GM12801 (cell line): ENCODE data around the gene ZBTB49.

Experiments used
- CTCF ChIP-seq: IDR thresholded peaks from one replicate; pipeline ENCODE4 v1.5.1; 2011; ENCODE audit warnings: control low read depth; ENCODE audit not compliant: insufficient read length; ENCODE audit errors: extremely low read depth

ZBTB49 gene

GRCh38 chr4:4320951-4321714, 31.1 kb downstream of the ZBTB49 start:
- TF ChIP-seq CTCF: no peak

- no peak for TF ChIP-seq CTCF
These were observed 32.1 kb downstream of the ZBTB49 start for GRCh38 chr4:4321951-4322688.

GRCh38 chr4:4323705-4324534, 33.9 kb downstream of the ZBTB49 start:
- no peak for TF ChIP-seq CTCF

GRCh38 chr4:4325321-4325720, 35.3 kb downstream of the ZBTB49 start:
- TF ChIP-seq CTCF: no peak

- TF ChIP-seq CTCF: no peak
These were observed 36.1 kb downstream of the ZBTB49 start for GRCh38 chr4:4326166-4326565.

- no peak for TF ChIP-seq CTCF
These were observed 37.6 kb downstream of the ZBTB49 start for GRCh38 chr4:4327652-4328121.

- no peak for TF ChIP-seq CTCF
These were observed 38.2 kb downstream of the ZBTB49 start for GRCh38 chr4:4328206-4328605.
